GM10248 (cell line): ENCODE results near the gene TEX29.

Source experiments
- CTCF ChIA-PET: fragments of 300-600 bp; sonication (Branson Sonifier 250); formaldehyde crosslinking; extraction: SDS; loops from one replicate; lab custom pipeline; 2021; ENCODE audit warnings: antibody characterized with exemption; lab: Yijun Ruan, JAX
- POLR2A ChIA-PET: fragments of 350-650 bp; sonication (Branson Sonifier 250); formaldehyde crosslinking; extraction: SDS; loops from one replicate; lab custom pipeline; 2020; ENCODE audit warnings: antibody characterized with exemption; lab: Yijun Ruan, JAX
- DNase-seq: peaks from one replicate; pipeline ENCODE4 v3.0.0; 2012; ENCODE audit errors: extremely low spot score
- CTCF ChIP-seq: IDR thresholded peaks from 2 replicates; pipeline ENCODE4 v1.5.1; 2012; ENCODE audit warnings: mild to moderate bottlenecking, low read depth; ENCODE audit errors: extremely low read depth, missing control alignments, control extremely low read depth

Gene TEX29

GRCh38 chr13:111353508-111353907, 33.1 kb downstream of the TEX29 start:
- no peak for DNase-seq
- no peak for TF ChIP-seq CTCF
- ChIA-PET POLR2A (no interaction called here), CTCF (no interaction called here)

DNA sequence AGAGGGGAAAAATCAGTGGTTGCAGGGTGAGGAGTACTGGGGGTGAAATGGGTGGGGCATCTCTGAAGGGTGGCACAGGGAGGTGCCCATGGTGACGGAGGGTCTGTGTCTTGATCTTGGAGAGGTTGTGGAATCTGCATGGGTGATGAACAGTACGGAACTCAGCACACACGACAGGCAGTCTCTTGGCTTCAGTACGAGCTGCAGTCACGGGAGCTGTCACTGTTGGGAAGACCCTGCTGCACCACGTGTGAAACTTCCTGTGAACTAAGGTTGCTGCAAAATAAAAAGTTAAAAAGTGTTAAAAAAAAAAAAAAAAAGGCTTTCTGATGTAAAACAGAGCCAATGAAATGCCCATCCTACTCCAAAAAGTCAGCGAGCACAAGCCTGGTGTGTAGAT, 34.3 kb downstream of the TEX29 start:
- POLR2A ChIA-PET: no interaction called here
- no peak for TF ChIP-seq CTCF
- no peak for DNase-seq
- CTCF ChIA-PET: no interaction called here

DNA sequence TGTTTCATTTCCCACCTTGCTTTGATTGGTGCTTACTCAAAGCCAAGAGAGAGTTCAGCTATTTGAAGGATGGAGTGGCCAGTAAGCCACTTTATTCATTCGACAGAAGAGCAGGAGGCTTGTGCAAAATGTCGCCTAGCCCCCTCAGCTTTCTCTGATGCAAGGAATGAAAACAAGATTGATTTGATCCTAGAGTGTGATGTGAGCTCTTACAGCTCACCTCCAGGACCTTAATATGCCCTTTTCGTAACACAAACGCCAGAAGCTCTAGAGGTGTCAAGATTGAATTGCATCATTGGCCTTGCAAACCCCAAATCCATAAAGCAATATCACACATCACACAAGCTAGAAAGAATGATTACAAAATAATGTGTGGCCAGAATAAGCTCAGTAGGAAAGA, 36.4 kb downstream of the TEX29 start:
- POLR2A ChIA-PET: no interaction called here
- DNase-seq: no peak
- CTCF ChIA-PET: interaction anchor here (1.6 kb wide), 1 partner anchor 513 kb away, joined by 3 read pairs; no protein-coding TSS in a partner anchor
- TF ChIP-seq CTCF: no peak

GRCh38 chr13:111359237-111359915, 38.9 kb downstream of the TEX29 start:
- CTCF ChIA-PET: no interaction called here

DNA sequence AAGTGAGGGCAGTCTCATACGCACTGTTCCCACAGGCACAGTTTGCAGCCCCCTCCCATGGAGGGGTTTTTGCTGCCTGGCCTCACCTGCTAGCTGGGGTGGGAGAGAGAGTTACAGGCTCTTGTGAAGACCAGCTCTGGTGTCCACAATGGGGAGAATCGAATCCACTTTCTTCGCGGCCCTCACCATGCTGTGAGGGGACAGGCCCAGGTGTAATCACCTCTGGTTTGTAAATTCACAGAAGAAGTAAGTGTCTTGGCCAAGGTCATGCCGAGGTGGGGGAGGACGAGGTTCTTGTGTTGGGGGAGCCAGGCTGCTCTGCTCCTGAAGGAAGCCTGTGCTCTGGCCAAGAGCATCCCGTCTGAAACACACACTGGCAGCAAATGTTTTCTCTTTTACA, 39.5 kb downstream of the TEX29 start:
- no peak for TF ChIP-seq CTCF
- no peak for DNase-seq
- POLR2A ChIA-PET: no interaction called here
- CTCF ChIA-PET: no interaction called here

More at GRCh38 chr13:111359237-111359915, 38.9 kb downstream of the TEX29 start:
- no peak for DNase-seq
- POLR2A ChIA-PET: no interaction called here
- TF ChIP-seq CTCF: no peak

DNA sequence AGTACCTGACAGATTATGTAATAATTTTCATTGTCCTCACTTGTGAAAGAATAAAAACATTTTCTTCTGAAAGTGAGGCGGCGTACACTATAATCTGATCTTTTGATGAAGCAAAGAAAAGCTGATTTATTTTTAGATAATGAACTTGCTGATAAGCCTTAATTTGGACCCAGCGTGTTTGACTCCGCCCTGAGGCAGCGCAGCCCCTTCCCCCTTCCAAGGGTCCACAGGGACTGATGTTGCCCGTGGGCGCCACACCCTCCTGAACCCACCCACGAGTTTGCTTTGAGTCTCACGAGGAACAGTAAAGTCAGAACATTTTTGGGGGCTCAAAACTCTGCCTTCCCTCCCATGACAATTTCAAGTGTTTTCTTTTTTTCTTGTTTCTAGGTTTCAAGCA, 40.0 kb downstream of the TEX29 start:
- CTCF ChIA-PET: no interaction called here
- no peak for TF ChIP-seq CTCF
- no peak for DNase-seq
- POLR2A ChIA-PET: no interaction called here
